ENCODE data around the gene TAS2R46.
"Not testable (repeated sequence)": the region's sequence is repeated elsewhere in the genome, so short reads cannot be mapped to it uniquely, and the experiment has no call there.

TAS2R46 gene

DNA sequence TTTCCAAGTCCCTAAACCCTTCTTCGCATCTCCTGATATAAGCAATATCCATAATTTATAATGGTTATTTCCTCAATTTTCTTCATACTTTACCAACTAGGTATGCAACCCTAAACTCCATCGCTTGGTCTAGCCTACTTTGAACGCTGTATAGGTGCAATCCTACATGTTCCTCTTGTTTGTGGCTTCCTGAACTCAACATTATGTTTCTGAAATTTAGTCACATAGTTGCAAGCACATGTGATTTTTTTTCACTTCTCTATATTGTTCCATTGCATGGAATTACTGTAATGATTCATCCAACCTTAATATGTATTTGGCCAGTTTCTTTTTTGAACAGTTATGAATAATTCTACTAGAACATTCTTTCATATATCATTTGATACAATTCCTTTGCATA is 28.1 kb downstream of the TAS2R46 start:
- not testable (repeated sequence) for DNase-seq

DNA sequence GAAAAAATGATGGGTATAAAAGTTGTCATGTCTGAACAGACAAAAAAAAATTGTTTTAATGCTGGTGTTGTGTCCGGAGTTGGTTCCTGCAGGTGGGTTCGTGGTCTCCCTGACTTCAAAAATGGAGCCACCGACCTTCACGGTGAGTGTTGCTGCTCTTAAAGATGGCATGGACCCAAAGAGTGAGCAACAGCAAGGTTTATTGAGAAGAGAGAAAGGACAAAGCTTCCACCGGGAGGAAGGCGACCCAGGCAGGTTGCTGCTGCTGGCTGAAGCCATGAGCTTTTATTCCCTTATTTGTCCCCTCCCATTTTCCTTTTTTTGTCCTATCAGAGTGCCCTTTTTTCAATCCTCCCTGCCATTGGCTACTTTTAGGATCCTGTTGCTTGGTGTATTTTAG is 30.8 kb downstream of the TAS2R46 start, which contains the start of gene TAS2R31:
Gene TAS2R31, minus strand, starts transcription at position 101 of the 400 bp plus-strand sequence. Its CDS starts 72 bp downstream, at position 29.
- no peak for DNase-seq

DNA sequence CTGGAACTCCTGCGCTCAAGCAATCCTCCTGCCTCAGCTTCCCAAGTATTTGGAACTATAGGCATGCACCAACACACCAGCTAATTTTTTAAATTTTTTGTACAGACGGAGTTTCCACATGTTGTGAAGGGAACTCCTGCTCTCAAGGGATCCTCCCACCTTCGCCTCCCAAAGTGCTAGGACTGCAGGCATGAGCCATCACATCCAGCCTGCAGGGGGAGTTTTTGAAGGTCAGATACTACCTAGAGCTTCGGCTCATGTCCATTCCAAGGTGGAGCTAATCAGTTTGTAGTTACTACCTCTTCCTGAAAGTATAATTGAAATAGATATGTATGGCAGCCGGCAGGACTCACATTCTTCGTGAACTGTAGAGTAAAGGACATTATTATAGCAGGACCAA is 36.0 kb downstream of the TAS2R46 start:
- DNase-seq: no peak

DNA sequence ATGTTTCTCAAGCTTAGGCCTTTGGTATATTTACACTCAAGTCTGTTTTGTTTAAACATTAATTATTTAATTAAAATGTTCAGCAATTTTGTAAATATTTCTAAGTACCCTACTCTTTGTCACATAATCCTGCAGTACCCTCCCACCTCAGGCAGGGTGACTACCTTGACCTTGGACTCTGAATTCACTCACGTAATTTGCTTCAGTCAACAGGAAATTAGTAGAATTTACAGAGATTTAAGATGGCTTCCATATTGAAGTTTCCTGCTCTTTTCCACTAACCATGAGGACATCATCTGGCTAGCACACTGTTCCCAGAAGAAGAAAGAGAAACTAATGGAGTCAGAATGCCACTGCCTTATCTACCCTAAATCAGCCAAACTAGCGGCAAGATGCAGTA is 38.7 kb downstream of the TAS2R46 start:
- no peak for DNase-seq

DNA sequence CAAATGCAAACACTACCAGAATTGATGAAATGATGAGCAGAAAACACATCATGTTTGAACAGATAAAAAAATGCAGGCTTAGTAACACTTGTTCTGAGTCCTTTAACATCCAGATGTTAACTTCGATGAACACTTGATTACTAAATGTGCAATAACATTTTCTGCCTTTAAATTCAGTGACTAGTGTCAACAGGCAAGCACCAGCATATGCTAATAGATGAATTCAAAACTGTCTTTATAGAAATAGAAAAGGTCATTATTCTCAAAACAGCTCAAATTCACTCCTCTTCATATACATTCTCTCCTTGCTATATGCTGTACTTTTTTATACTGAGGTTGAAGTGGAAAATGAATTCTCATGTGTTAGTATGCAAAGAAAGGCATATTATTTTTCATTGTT is 39.6 kb downstream of the TAS2R46 start, which contains the start of gene TAS2R19:
Gene TAS2R19, minus strand, starts transcription at position 101 of the 400 bp plus-strand sequence. Its CDS starts 49 bp downstream, at position 52.
- no peak for DNase-seq

DNA sequence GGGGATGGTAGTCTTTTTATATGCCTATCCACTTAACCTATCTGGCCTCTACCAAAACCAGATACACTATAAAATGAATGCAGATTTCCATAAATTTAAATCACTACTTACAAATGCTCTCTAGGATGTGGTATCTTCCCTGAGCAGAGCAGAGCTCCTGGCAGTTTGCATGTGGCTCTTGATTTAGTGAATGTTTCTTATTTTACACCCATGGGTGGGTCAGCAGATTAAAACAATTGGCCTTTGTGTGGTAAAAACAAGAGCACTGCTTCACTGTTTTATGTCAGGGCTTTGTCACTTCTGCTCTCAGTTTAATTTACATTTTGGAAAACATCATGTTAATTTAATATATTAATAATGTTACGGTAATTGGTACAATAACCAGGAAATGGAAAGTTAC is 45.2 kb downstream of the TAS2R46 start:
- DNase-seq: no peak

DNA sequence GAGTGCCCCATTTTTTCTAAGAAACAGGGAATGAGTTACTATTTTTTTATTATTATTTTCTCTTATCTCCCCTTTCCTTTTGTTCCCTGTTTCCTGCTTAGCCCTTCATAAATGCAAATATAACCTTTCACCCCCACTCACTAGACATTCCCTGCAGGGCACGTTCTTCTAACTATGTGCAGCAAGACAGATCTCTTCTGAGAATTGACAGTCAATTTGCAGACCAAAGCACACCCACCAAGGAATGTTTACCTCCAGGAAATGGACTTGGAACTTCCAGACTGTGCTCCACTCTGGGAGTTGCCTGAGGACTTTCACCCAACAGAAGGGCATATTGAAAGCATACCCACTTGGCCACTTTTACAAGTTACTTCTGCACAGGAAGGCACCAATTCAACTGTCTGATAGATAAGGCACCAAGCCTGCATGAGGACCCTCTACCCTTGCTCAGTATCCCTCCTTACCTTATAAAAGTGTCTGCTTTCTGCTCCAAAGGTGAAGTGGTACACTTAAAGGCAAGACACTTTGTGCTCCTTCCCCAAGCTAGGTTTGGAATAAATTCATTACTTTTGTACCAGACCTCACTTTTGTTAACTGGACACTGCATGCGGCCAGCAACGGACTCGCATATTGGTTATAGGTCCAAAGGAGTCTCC is 46.2 kb downstream of the TAS2R46 start:
- no peak for DNase-seq

DNA sequence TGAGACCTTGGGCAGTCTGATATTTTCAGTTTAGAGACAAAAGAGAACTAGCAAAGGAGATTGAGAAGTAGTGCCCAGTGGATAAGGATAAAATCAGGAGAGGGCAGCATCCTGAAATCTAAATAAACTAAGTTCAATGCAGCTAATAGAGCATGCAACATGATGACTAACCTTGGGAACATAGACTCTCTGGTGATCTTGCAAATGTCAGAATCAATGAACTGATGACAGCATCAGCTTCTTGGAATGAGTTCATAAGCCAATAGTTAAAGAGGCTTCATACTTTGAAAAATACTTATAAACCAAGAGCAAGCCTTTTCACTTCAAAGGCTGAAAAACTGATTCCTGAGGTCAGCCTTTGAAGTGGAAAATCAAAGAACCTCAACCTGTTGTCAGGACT is 47.9 kb downstream of the TAS2R46 start:
- no peak for DNase-seq
